ENCODE measurements around the gene TINAGL1.

Gene TINAGL1

GRCh38 chr1:31605908-31606427 lies 29.7 kb downstream of the TINAGL1 start:
- no peaks in the 10 kb centered on the region for H3K9me3 ChIP-seq (ENCODE audit: low read depth, low read length)
- no peak overlapping the region for H3K9ac ChIP-seq (ENCODE audit: insufficient read length)
- H3K27ac ChIP-seq: no peak overlapping the region
- DNase-seq (ENCODE audit: low read depth, low spot score): no peak
- H3K36me3 ChIP-seq (ENCODE audit: insufficient read depth, low read length): no peaks in the 10 kb centered on the region
- H3K4me3 ChIP-seq: no peak overlapping the region
- TF ChIP-seq POLR2AphosphoS5 (IDR thresholded peaks at IDR 0.05; ENCODE audit: borderline replicate concordance, low read depth, low read length) (no peak), FOXP2 (optimal IDR thresholded peaks at IDR 0.05; ENCODE audit: control extremely low read depth, extremely low read length, insufficient read depth) (no peak), EZH2 (IDR thresholded peaks at IDR 0.05) (no peak)

GRCh38 chr1:31607360-31607759 lies 31.0 kb downstream of the TINAGL1 start:
- no peaks in the 10 kb centered on the region for H3K36me3 ChIP-seq (ENCODE audit: insufficient read depth, low read length)
- H3K27ac ChIP-seq: no peak overlapping the region
- no peak overlapping the region for H3K9ac ChIP-seq (ENCODE audit: insufficient read length)
- no peak overlapping the region for H3K4me3 ChIP-seq
- H3K9me3 ChIP-seq (ENCODE audit: low read depth, low read length): no peaks in the 10 kb centered on the region
- DNase-seq (ENCODE audit: low read depth, low spot score): no peak
- TF ChIP-seq FOXP2 (optimal IDR thresholded peaks at IDR 0.05; ENCODE audit: control extremely low read depth, extremely low read length, insufficient read depth): no peak
- no peak for TF ChIP-seq POLR2AphosphoS5 (IDR thresholded peaks at IDR 0.05; ENCODE audit: borderline replicate concordance, low read depth, low read length)
- no peak for TF ChIP-seq EZH2 (IDR thresholded peaks at IDR 0.05)

- H3K4me3 ChIP-seq: no peak overlapping the region
- H3K36me3 ChIP-seq (ENCODE audit: insufficient read depth, low read length): no peaks in the 10 kb centered on the region
- H3K9me3 ChIP-seq (ENCODE audit: low read depth, low read length): no peaks in the 10 kb centered on the region
- peak overlapping the region; percentile 52; the same call in 1 of the 2 replicates for H3K27ac ChIP-seq
- no peak for DNase-seq (ENCODE audit: low read depth, low spot score)
- no peak overlapping the region for H3K9ac ChIP-seq (ENCODE audit: insufficient read length)
- TF ChIP-seq FOXP2 (optimal IDR thresholded peaks at IDR 0.05; ENCODE audit: control extremely low read depth, extremely low read length, insufficient read depth) (no peak), POLR2AphosphoS5 (IDR thresholded peaks at IDR 0.05; ENCODE audit: borderline replicate concordance, low read depth, low read length) (no peak), EZH2 (IDR thresholded peaks at IDR 0.05) (no peak)
These were observed 33.3 kb downstream of the TINAGL1 start for GRCh38 chr1:31609514-31610118.

GRCh38 chr1:31614414-31615005 lies 38.2 kb downstream of the TINAGL1 start:
- DNase-seq (ENCODE audit: low read depth, low spot score): no peak
- Histone ChIP-seq H3K4me3 (no peak overlapping the region), H3K36me3 (ENCODE audit: insufficient read depth, low read length) (no peaks in the 10 kb centered on the region), H3K9ac (ENCODE audit: insufficient read length) (no peak overlapping the region), H3K27ac (no peak overlapping the region), H3K9me3 (ENCODE audit: low read depth, low read length) (no peaks in the 10 kb centered on the region)
- TF ChIP-seq FOXP2 (optimal IDR thresholded peaks at IDR 0.05; ENCODE audit: control extremely low read depth, extremely low read length, insufficient read depth) (no peak), EZH2 (IDR thresholded peaks at IDR 0.05) (no peak), POLR2AphosphoS5 (IDR thresholded peaks at IDR 0.05; ENCODE audit: borderline replicate concordance, low read depth, low read length) (no peak)

- TF ChIP-seq FOXP2 (optimal IDR thresholded peaks at IDR 0.05; ENCODE audit: control extremely low read depth, extremely low read length, insufficient read depth) (no peak), POLR2AphosphoS5 (IDR thresholded peaks at IDR 0.05; ENCODE audit: borderline replicate concordance, low read depth, low read length) (no peak), EZH2 (IDR thresholded peaks at IDR 0.05) (no peak)
- Histone ChIP-seq H3K9me3 (ENCODE audit: low read depth, low read length) (no peaks in the 10 kb centered on the region), H3K9ac (ENCODE audit: insufficient read length) (no peak overlapping the region), H3K36me3 (ENCODE audit: insufficient read depth, low read length) (no peaks in the 10 kb centered on the region), H3K27ac (no peak overlapping the region), H3K4me3 (no peak overlapping the region)
- DNase-seq (ENCODE audit: low read depth, low spot score): no peak
These were observed 39.1 kb downstream of the TINAGL1 start for GRCh38 chr1:31615414-31615813.

GRCh38 chr1:31615939-31616338 lies 39.6 kb downstream of the TINAGL1 start:
- no peaks in the 10 kb centered on the region for H3K36me3 ChIP-seq (ENCODE audit: insufficient read depth, low read length)
- no peak for DNase-seq (ENCODE audit: low read depth, low spot score)
- TF ChIP-seq POLR2AphosphoS5 (IDR thresholded peaks at IDR 0.05; ENCODE audit: borderline replicate concordance, low read depth, low read length) (no peak), FOXP2 (optimal IDR thresholded peaks at IDR 0.05; ENCODE audit: control extremely low read depth, extremely low read length, insufficient read depth) (no peak), EZH2 (IDR thresholded peaks at IDR 0.05) (no peak)
- no peak overlapping the region for H3K9ac ChIP-seq (ENCODE audit: insufficient read length)
- no peak overlapping the region for H3K27ac ChIP-seq
- no peaks in the 10 kb centered on the region for H3K9me3 ChIP-seq (ENCODE audit: low read depth, low read length)
- H3K4me3 ChIP-seq: no peak overlapping the region

GRCh38 chr1:31617218-31617915 lies 41.1 kb downstream of the TINAGL1 start, which contains the start of gene HCRTR1:
HCRTR1 (plus strand) TSS chr1:31617689; CDS start chr1:31619193, 1,504 bp downstream.
- no peaks in the 10 kb centered on the region for H3K36me3 ChIP-seq (ENCODE audit: insufficient read depth, low read length)
- H3K9ac ChIP-seq (ENCODE audit: insufficient read length): no peak within 1 kb of the TSS
- no peaks in the 10 kb centered on the region for H3K9me3 ChIP-seq (ENCODE audit: low read depth, low read length)
- DNase-seq (ENCODE audit: low read depth, low spot score): no peak
- TF ChIP-seq FOXP2 (optimal IDR thresholded peaks at IDR 0.05; ENCODE audit: control extremely low read depth, extremely low read length, insufficient read depth) (no peak), EZH2 (IDR thresholded peaks at IDR 0.05) (no peak), POLR2AphosphoS5 (IDR thresholded peaks at IDR 0.05; ENCODE audit: borderline replicate concordance, low read depth, low read length) (no peak)
- H3K27ac ChIP-seq: no peak within 1 kb of the TSS
- H3K4me3 ChIP-seq: peak within 1 kb of the TSS; percentile 83
